BE2C (cell line): ENCODE results near the gene MROH8. TPM values are rescaled to one million over a fixed set of nuclear protein-coding genes. Genes with fewer than 3 reads are reported as not detected.

ENCODE experiments used
- DNase-seq: peaks from one replicate; pipeline ENCODE4 v3.0.0-alpha.2; 2020
- H3K27me3 ChIP-seq: fragments of 250-450 bp; sonication (Bioruptor Pico); 2 replicates; pipeline ENCODE4 v1.5.1; 2020; ENCODE audit warnings: mild to moderate bottlenecking
- H3K36me3 ChIP-seq: fragments of 250-450 bp; sonication (Bioruptor Pico); 2 replicates; pipeline ENCODE4 v1.5.1; 2020; ENCODE audit warnings: mild to moderate bottlenecking
- H3K4me1 ChIP-seq: fragments of 250-450 bp; sonication (Bioruptor Pico); 2 replicates; pipeline ENCODE4 v1.5.1; 2020
- H3K4me3 ChIP-seq: 2 replicates; pipeline ENCODE4 v1.5.1; 2011; ENCODE audit warnings: low read depth, low read length
- H3K9me3 ChIP-seq: fragments of 250-450 bp; sonication (Bioruptor Pico); 2 replicates; pipeline ENCODE4 v1.5.1; 2020
- polyA plus RNA-seq: library from polyadenylated mRNA; unstranded; fragments of >200 nt; gene quantifications from one replicate; pipeline ENCODE4 v1.2.1, GENCODE V29; 2012; ENCODE audit warnings: low read depth, missing spikeins; ENCODE audit not compliant: insufficient read length, insufficient read depth
- TF ChIP-seq, protein P1 (sequence below): IDR thresholded peaks from 2 replicates; pipeline ENCODE4 v1.5.1; 2012; ENCODE audit warnings: mild to moderate bottlenecking, low read depth, low read length

Gene MROH8
- polyA plus RNA-seq: not detected

- TF ChIP-seq, protein P1, sequence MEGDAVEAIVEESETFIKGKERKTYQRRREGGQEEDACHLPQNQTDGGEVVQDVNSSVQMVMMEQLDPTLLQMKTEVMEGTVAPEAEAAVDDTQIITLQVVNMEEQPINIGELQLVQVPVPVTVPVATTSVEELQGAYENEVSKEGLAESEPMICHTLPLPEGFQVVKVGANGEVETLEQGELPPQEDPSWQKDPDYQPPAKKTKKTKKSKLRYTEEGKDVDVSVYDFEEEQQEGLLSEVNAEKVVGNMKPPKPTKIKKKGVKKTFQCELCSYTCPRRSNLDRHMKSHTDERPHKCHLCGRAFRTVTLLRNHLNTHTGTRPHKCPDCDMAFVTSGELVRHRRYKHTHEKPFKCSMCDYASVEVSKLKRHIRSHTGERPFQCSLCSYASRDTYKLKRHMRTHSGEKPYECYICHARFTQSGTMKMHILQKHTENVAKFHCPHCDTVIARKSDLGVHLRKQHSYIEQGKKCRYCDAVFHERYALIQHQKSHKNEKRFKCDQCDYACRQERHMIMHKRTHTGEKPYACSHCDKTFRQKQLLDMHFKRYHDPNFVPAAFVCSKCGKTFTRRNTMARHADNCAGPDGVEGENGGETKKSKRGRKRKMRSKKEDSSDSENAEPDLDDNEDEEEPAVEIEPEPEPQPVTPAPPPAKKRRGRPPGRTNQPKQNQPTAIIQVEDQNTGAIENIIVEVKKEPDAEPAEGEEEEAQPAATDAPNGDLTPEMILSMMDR: no peak
- H3K4me3 ChIP-seq: peak within 1 kb of the TSS; percentile 77
- no peaks in the 10 kb centered on the region for H3K27me3 ChIP-seq
- H3K36me3 ChIP-seq: peaks cover 20% of the 10 kb centered on the region
- no peaks in the 10 kb centered on the region for H3K4me1 ChIP-seq
- peak; percentile 98 for DNase-seq
- no peaks in the 10 kb centered on the region for H3K9me3 ChIP-seq
These were observed at the start of gene MROH8, which contains the start of gene RPN2 for GRCh38 chr20:37178839-37179682. Gene MROH8, minus strand, starts transcription at chr20:37179548. Gene RPN2, plus strand, starts transcription at chr20:37179330. Its CDS starts 27 bp downstream, at chr20:37179357.

DNA sequence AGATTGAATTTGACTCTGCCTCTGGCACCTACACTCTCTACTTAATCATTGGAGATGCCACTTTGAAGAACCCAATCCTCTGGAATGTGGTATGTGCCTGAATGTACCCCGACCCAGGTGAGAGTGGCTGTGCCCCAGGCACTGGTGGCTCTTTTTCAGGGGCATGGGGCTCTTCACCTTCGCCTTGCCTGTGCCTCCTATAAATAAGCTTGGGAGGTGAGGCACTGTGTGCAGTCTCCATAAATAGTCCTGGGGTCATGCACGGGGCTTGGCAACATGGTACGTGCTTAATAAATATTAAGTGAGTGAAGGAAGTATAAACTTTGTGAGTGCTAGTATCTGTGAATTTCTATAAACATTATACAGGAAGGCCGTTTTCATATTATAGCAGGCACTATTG, 49.3 kb upstream of the MROH8 start:
- Histone ChIP-seq H3K27me3 (no peaks in the 10 kb centered on the region), H3K36me3 (peaks cover 83% of the 10 kb centered on the region), H3K4me3 (no peak overlapping the region), H3K9me3 (no peaks in the 10 kb centered on the region), H3K4me1 (peaks cover 23% of the 10 kb centered on the region)
- no peak for DNase-seq
- TF ChIP-seq, protein P1: no peak

- peaks cover 88% of the 10 kb centered on the region for H3K36me3 ChIP-seq
- no peaks in the 10 kb centered on the region for H3K9me3 ChIP-seq
- H3K4me1 ChIP-seq: peaks cover 17% of the 10 kb centered on the region
- no peak for DNase-seq
- no peaks in the 10 kb centered on the region for H3K27me3 ChIP-seq
- TF ChIP-seq, protein P1: no peak
- no peak overlapping the region for H3K4me3 ChIP-seq
These were observed 48.7 kb upstream of the MROH8 start for GRCh38 chr20:37228082-37228481.

- no peaks in the 10 kb centered on the region for H3K9me3 ChIP-seq
- TF ChIP-seq, protein P1: no peak
- H3K36me3 ChIP-seq: peaks cover 91% of the 10 kb centered on the region
- H3K4me3 ChIP-seq: no peak overlapping the region
- H3K4me1 ChIP-seq: peaks cover 9% of the 10 kb centered on the region
- DNase-seq: no peak
- no peaks in the 10 kb centered on the region for H3K27me3 ChIP-seq
These were observed 47.5 kb upstream of the MROH8 start for GRCh38 chr20:37226889-37227288.

DNA sequence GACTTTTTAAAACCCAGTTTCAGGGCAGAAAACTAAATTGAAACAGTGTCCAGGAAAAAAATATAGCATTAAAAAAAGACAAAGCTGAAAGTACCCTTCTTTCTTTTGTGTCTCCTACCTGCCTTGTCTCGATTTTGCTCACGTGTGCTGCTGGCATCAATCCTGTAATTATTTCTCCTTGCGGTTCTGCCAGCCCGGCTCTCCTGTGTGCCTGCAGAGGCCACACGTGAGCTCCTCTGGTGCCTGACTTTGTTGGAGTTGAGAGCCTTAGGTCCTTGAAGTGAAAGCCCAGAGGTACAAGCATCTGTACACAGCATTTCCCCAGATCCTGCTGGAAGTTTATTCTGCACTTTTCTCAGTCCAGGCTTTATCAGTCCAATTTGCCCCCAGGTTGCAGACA, 45.8 kb upstream of the MROH8 start:
- TF ChIP-seq, protein P1: no peak

GRCh38 chr20:37223053-37223452, 43.7 kb upstream of the MROH8 start:
- Histone ChIP-seq H3K27me3 (no peaks in the 10 kb centered on the region), H3K36me3 (peaks cover 92% of the 10 kb centered on the region)
- no peak for DNase-seq

More for the DNA sequence above, 45.8 kb upstream of the MROH8 start:
- no peaks in the 10 kb centered on the region for H3K27me3 ChIP-seq
- peaks cover 92% of the 10 kb centered on the region for H3K36me3 ChIP-seq
- H3K4me3 ChIP-seq: no peak overlapping the region
- DNase-seq: no peak
- H3K9me3 ChIP-seq: no peaks in the 10 kb centered on the region
- peaks cover 9% of the 10 kb centered on the region for H3K4me1 ChIP-seq

More at GRCh38 chr20:37223053-37223452, 43.7 kb upstream of the MROH8 start:
- Histone ChIP-seq H3K9me3 (no peaks in the 10 kb centered on the region), H3K4me3 (no peak overlapping the region), H3K4me1 (peaks cover 18% of the 10 kb centered on the region)
- TF ChIP-seq, protein P1: no peak
